IgD-negative memory B cell (primary cell): ENCODE data around the gene AOAH. TPM values are rescaled to one million over a fixed set of nuclear protein-coding genes. Genes with fewer than 3 reads are reported as not detected.
A peak's percentile ranks its signal among the peaks of the same experiment; 100 is the strongest.

ENCODE experiments used
- H3K27ac Mint-ChIP-seq, 3 donors: one replicate each; pipeline ENCODE4 v1.8.0; 2020 to 2022; ENCODE audit warnings: mild to moderate bottlenecking in 3 of 3, mixed read lengths in 3 of 3, moderate library complexity in 1 of 3
- H3K27me3 Mint-ChIP-seq: one replicate; pipeline ENCODE4 v1.8.0; 2021; ENCODE audit warnings: mixed read lengths
- H3K36me3 Mint-ChIP-seq: one replicate; pipeline ENCODE4 v1.8.0; 2020; ENCODE audit warnings: mild to moderate bottlenecking, mixed read lengths
- H3K4me1 Mint-ChIP-seq, 3 donors: one replicate each; pipeline ENCODE4 v1.8.0; 2020 to 2022; ENCODE audit warnings: mixed read lengths in 3 of 3, mild to moderate bottlenecking in 1 of 3
- H3K4me3 Mint-ChIP-seq, 4 donors: one replicate each; pipeline ENCODE4 v1.8.0; 2020 to 2022; ENCODE audit warnings: mild to moderate bottlenecking in 4 of 4, mixed read lengths in 4 of 4, moderate library complexity in 3 of 4
- H3K9me3 Mint-ChIP-seq, 3 donors: one replicate each; pipeline ENCODE4 v1.8.0; 2020 to 2021; ENCODE audit warnings: mixed read lengths in 3 of 3, mild to moderate bottlenecking in 1 of 3
- polyA plus RNA-seq: library from polyadenylated mRNA; unstranded; fragments of 300-500 nt; fragmentation: Illumina TruSeq; gene quantifications from one replicate; pipeline ENCODE4 v1.2.3, GENCODE V29; 2021

The AOAH gene
- polyA plus RNA-seq, 1 donor from 2014 or later, result 2.8 TPM

DNA sequence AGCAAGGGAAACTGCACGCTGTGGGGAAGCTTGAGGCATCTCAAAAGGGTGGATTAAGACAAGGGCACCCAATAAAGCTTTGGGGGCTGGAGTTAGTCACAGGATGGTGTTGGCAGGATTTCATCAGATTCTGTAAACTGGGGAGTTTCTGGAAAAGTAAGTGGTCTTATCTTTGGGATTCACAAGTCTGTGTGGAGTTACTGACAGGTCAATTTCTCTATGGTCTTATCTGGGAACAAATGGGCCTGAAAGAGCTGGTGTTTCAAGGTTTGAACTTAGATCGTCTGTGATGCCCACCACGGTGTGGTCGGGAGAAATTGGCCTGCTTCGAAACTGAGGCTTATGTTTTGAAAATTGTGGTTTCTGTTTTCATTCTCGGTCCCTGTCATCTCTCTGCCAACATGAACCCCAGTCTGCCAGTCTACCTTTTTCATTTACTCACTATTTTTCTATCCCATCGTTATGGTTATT, 23.8 kb upstream of the AOAH start:
- no peak overlapping the region for H3K27ac Mint-ChIP-seq
- peaks cover 14% of the 10 kb centered on the region for H3K27me3 Mint-ChIP-seq
- H3K9me3 Mint-ChIP-seq, result peaks cover 0 to 5% (median 0%) of the 10 kb centered on the region in 3 donors

DNA sequence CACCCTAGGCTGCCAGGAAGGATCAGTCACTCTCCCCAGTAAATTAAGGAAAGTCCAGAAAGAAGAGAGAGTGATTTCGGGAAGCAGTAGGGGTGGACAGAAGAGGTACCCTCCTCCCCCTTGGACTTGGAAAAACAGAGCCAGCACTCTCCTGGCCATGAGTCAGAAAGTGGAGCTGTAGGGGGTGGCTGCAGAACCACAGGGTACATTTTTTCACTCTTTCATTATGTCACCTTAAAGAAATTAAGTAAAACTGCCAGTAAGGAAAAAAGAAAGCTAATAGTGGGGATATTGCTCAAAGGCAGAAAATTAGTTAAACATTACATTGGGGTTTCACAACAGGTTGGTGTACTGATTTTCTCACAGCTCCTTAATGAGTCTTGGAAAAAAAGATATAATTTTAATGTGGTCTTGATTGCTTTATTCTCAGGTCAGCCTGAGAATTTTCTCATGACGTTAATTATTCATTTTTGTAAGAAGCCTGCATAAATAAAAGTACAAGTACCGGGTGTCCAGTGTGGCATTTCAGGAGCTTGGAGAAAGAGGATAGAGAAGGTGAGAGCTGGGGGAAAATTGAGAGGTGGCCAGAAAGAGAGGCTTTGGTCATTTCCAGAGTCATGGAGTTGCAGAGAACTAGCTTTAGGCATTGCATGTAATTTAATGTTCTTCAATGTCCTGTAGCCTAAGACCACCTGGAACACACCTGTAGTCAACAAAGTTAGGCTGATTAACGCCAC, 23.2 kb upstream of the AOAH start:
- H3K27me3 Mint-ChIP-seq, result peaks cover 14% of the 10 kb centered on the region
- peaks cover 8 to 13% (median 9%) of the 10 kb centered on the region in 3 donors for H3K4me1 Mint-ChIP-seq
- H3K36me3 Mint-ChIP-seq, result no peaks in the 10 kb centered on the region
- H3K4me3 Mint-ChIP-seq, result peak overlapping the region in 1 of 4 donors; percentile 38
- peak overlapping the region in 1 of 3 donors; percentile 61 for H3K27ac Mint-ChIP-seq
- H3K9me3 Mint-ChIP-seq, result peaks cover 0 to 5% (median 0%) of the 10 kb centered on the region in 3 donors

More for the DNA sequence above, 23.8 kb upstream of the AOAH start:
- H3K36me3 Mint-ChIP-seq, result no peaks in the 10 kb centered on the region
- H3K4me1 Mint-ChIP-seq, result peaks cover 3 to 7% (median 4%) of the 10 kb centered on the region in 3 donors
- peak overlapping the region in 1 of 4 donors; percentile 43 for H3K4me3 Mint-ChIP-seq

DNA sequence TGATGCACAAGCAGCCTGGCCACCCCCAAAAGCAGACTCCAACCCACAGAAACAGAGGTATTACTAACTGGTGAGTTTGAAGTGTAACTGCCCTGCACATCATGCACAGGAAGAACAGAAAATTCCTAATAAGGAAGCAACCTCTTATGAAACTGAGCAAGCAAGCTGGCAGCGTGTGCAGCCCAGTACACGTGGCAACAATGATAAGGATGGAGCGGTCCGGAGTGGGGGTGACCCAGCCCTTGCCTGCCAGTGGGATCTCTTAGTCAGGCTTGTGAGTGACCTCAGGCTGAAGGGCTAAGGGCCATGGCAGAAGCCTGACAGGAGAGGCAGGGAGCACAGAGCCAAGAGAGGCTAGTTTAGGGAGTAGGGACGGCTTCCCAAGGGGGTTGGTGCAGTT, 22.1 kb upstream of the AOAH start:
- Mint-ChIP-seq H3K4me1 (peaks cover 8 to 13% (median 9%) of the 10 kb centered on the region in 3 donors), H3K9me3 (peaks cover 0 to 5% (median 0%) of the 10 kb centered on the region in 3 donors), H3K27me3 (peaks cover 14% of the 10 kb centered on the region), H3K4me3 (no peak overlapping the region), H3K27ac (no peak overlapping the region), H3K36me3 (no peaks in the 10 kb centered on the region)

DNA sequence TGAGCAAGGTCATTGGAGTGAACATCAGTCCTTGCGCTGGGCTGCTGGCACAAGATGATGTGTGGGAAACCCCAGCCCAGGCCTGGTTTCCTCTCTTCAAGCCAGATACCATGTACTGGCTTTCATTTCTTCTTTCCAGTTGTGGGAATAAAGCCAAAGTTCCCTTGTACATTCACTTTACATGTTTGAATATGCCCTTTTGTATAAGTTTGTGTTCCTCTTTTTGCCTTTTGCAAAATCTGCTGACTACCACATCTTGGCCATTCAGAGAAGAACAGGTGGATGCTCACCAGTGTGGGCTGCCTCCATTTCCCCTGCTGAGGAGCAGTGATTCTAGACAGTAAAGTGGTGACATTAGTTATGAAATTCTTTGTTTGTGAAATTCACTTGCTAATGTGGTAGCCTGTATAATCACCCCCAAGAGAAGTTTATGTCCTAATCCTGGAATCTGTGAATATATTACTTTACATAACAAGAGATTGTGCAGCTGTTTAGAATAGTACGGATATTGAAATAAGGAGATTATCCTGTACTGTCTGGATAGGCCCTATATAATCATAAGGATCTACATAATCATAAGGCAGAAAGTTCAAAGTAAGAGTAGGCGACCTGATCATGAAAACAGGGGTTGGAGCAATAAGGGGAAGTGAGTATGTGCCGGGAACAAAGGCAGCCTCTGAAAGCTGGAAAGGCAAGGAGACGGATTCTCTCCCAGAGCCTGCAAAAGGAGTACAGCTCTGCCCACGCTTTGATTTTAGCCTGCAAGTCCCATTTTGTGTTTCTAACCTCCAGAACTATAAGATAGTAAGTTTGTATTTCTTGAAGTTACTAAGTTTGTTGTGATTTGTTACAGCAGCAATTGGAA, 18.8 kb upstream of the AOAH start:
- no peaks in the 10 kb centered on the region for H3K36me3 Mint-ChIP-seq

GRCh38 chr7:36741866-36742265, 17.6 kb upstream of the AOAH start:
- Mint-ChIP-seq H3K36me3 (no peaks in the 10 kb centered on the region), H3K27ac (no peak overlapping the region), H3K4me3 (no peak overlapping the region), H3K27me3 (peaks cover 8% of the 10 kb centered on the region), H3K9me3 (peaks cover 0 to 5% (median 0%) of the 10 kb centered on the region in 3 donors), H3K4me1 (peaks cover 10 to 15% (median 10%) of the 10 kb centered on the region in 3 donors)

More for the DNA sequence above, 18.8 kb upstream of the AOAH start:
- no peak overlapping the region for H3K27ac Mint-ChIP-seq
- peaks cover 0 to 5% (median 0%) of the 10 kb centered on the region in 3 donors for H3K9me3 Mint-ChIP-seq
- peaks cover 8 to 12% (median 9%) of the 10 kb centered on the region in 3 donors for H3K4me1 Mint-ChIP-seq
- peaks cover 10% of the 10 kb centered on the region for H3K27me3 Mint-ChIP-seq
- H3K4me3 Mint-ChIP-seq, result no peak overlapping the region

DNA sequence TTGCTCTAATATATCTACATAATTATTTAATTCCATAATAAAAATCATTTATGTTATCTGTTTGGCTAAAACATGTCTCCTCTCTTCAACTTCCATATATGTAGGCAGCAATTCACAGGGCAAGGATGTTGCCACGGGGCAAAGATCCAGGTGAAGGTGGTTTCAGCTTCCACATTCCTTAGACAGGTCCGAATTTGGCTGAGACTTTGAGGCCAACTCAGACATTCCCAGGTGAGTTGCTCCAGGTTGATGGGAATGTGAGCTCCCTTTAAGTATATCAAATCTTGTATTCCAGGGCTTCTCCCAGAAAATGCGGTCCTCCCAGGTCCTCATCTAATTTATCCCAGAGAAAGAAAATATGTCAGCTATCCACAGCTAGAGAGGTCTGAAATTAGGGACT, 15.1 kb upstream of the AOAH start:
- H3K4me3 Mint-ChIP-seq, result no peak overlapping the region
- peaks cover 17 to 28% (median 19%) of the 10 kb centered on the region in 3 donors for H3K4me1 Mint-ChIP-seq
- no peak overlapping the region for H3K27ac Mint-ChIP-seq

DNA sequence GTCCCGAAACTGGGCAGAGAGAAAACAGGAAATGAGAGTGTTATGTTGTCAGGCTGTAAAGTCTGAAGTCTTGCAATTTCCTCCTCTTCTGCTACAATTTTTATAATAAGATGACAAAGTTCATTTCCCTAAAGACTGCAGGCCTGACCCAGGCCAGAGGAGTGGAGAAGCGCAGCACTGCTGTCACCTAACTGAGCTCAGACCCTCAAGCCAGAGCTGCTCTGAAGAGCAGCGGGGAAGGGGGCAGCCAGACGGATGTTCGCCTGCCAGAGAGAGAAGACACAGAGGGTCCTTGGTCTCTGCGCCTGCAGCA, 12.6 kb upstream of the AOAH start:
- Mint-ChIP-seq H3K36me3 (no peaks in the 10 kb centered on the region), H3K4me3 (peak overlapping the region in 2 of 4 donors; percentile 86 to 90), H3K9me3 (peaks cover 0 to 5% (median 3%) of the 10 kb centered on the region in 3 donors), H3K27ac (peak overlapping the region in 2 of 3 donors; percentile 32 to 73), H3K4me1 (peaks cover 10 to 20% (median 15%) of the 10 kb centered on the region in 3 donors), H3K27me3 (no peaks in the 10 kb centered on the region)

More for the DNA sequence above, 15.1 kb upstream of the AOAH start:
- Mint-ChIP-seq H3K36me3 (no peaks in the 10 kb centered on the region), H3K27me3 (no peaks in the 10 kb centered on the region), H3K9me3 (peaks cover 0 to 5% (median 0%) of the 10 kb centered on the region in 3 donors)

- Mint-ChIP-seq H3K27me3 (no peaks in the 10 kb centered on the region), H3K4me1 (peaks cover 10 to 20% (median 15%) of the 10 kb centered on the region in 3 donors), H3K9me3 (peaks cover 0 to 7% (median 3%) of the 10 kb centered on the region in 3 donors), H3K27ac (peak overlapping the region in 2 of 3 donors; percentile 32 to 73), H3K36me3 (no peaks in the 10 kb centered on the region), H3K4me3 (peak overlapping the region in 2 of 4 donors; percentile 0 to 90)
These were observed 12.0 kb upstream of the AOAH start for GRCh38 chr7:36736090-36736898.

DNA sequence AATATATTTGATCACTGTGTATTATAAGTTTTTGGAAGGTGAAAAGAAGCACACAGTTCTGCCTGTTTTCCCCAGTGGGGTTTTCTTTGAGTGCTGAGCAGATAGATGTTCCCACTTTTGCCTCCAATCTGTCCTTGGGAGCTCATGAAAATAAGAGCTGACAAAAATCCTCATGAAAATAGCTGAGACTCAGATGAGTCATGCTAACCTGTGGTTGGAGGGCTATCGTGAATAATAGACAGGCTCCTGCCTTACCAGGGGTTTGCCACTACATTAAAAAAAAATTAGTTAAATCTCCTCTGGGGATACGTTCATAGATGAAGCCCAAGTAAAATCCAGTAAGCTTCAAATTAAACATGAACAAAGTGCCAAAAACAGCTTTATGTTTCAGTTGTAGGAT, 10.9 kb upstream of the AOAH start:
- Mint-ChIP-seq H3K4me3 (no peak overlapping the region), H3K27me3 (no peaks in the 10 kb centered on the region), H3K36me3 (no peaks in the 10 kb centered on the region), H3K4me1 (peaks cover 10 to 20% (median 15%) of the 10 kb centered on the region in 3 donors), H3K9me3 (peaks cover 0 to 7% (median 3%) of the 10 kb centered on the region in 3 donors), H3K27ac (no peak overlapping the region)

- H3K27me3 Mint-ChIP-seq, result no peaks in the 10 kb centered on the region
- no peak overlapping the region for H3K4me3 Mint-ChIP-seq
- peaks cover 10 to 20% (median 15%) of the 10 kb centered on the region in 3 donors for H3K4me1 Mint-ChIP-seq
- no peak overlapping the region for H3K27ac Mint-ChIP-seq
- H3K36me3 Mint-ChIP-seq, result no peaks in the 10 kb centered on the region
- peaks cover 0 to 7% (median 3%) of the 10 kb centered on the region in 3 donors for H3K9me3 Mint-ChIP-seq
These were observed 10.4 kb upstream of the AOAH start for GRCh38 chr7:36734731-36735130.

DNA sequence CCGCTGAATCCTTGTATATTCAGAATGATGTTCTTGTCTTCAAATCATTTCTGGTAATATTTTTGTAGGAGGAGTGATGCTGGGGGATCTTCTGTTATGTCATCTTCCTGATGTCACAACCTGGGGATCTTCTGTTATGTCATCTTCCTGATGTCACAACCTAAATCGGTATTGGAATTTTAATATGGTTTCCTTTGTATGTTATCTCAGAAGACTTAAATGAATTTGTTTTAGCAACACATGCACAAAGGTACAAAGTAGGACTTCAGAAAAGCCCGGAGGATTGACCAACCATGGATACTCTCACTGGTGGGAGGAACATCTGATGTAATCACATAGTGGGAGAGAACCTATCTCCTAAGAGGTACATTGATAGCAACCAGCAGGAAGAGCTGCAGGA, 9.1 kb upstream of the AOAH start:
- H3K36me3 Mint-ChIP-seq, result no peaks in the 10 kb centered on the region
- H3K27ac Mint-ChIP-seq, result no peak overlapping the region
- H3K9me3 Mint-ChIP-seq, result peaks cover 0 to 7% (median 3%) of the 10 kb centered on the region in 3 donors
- H3K27me3 Mint-ChIP-seq, result no peaks in the 10 kb centered on the region
- no peak overlapping the region for H3K4me3 Mint-ChIP-seq
- H3K4me1 Mint-ChIP-seq, result peaks cover 10 to 21% (median 17%) of the 10 kb centered on the region in 3 donors

DNA sequence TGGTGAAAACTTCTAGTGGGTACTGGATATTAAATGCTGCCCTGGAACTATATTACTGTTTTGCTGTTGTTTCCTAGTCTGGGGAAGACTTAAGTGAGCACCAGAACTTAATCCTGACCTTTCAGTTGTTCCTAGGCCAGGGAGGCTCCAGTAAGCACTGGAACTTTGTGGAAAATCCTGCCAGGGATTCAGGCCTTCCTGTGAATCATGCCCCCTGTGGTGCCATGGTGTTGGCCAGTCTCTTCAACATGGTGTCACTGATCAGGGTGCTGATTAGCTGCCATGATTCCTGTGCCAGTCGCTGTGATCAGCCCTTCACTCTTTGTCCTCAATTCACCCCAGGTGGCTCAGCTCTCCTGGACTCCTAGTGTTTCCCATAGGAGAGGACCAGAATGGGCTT, 8.5 kb upstream of the AOAH start:
- H3K4me1 Mint-ChIP-seq, result peaks cover 10 to 19% (median 16%) of the 10 kb centered on the region in 3 donors
- H3K27me3 Mint-ChIP-seq, result no peaks in the 10 kb centered on the region
- H3K36me3 Mint-ChIP-seq, result no peaks in the 10 kb centered on the region
- no peak overlapping the region for H3K27ac Mint-ChIP-seq
- H3K4me3 Mint-ChIP-seq, result no peak overlapping the region
- H3K9me3 Mint-ChIP-seq, result peaks cover 0 to 7% (median 3%) of the 10 kb centered on the region in 3 donors

- H3K36me3 Mint-ChIP-seq, result no peaks in the 10 kb centered on the region
- peaks cover 0 to 7% (median 3%) of the 10 kb centered on the region in 3 donors for H3K9me3 Mint-ChIP-seq
- H3K4me1 Mint-ChIP-seq, result peaks cover 0 to 5% (median 4%) of the 10 kb centered on the region in 3 donors
- H3K27me3 Mint-ChIP-seq, result no peaks in the 10 kb centered on the region
- no peak overlapping the region for H3K27ac Mint-ChIP-seq
- no peak overlapping the region for H3K4me3 Mint-ChIP-seq
These were observed 5.8 kb upstream of the AOAH start for GRCh38 chr7:36730046-36730445.

GRCh38 chr7:36728143-36728542, 3.8 kb upstream of the AOAH start:
- H3K4me3 Mint-ChIP-seq, result no peak overlapping the region
- H3K9me3 Mint-ChIP-seq, result peaks cover 0 to 7% (median 3%) of the 10 kb centered on the region in 3 donors
- H3K4me1 Mint-ChIP-seq, result peaks cover 9 to 22% (median 18%) of the 10 kb centered on the region in 3 donors
- H3K27ac Mint-ChIP-seq, result no peak overlapping the region
- H3K27me3 Mint-ChIP-seq, result no peaks in the 10 kb centered on the region
- peaks cover 6% of the 10 kb centered on the region for H3K36me3 Mint-ChIP-seq
